ENCODE results near the gene CR1L. TPM values are rescaled to one million over a fixed set of nuclear protein-coding genes. Genes with fewer than 3 reads are reported as not detected.
A peak's percentile ranks its signal among the peaks of the same experiment; 100 is the strongest.

CR1L gene
- total and polyA plus RNA-seq, 7 donors = 0.05 TPM; not detected in 6

DNA sequence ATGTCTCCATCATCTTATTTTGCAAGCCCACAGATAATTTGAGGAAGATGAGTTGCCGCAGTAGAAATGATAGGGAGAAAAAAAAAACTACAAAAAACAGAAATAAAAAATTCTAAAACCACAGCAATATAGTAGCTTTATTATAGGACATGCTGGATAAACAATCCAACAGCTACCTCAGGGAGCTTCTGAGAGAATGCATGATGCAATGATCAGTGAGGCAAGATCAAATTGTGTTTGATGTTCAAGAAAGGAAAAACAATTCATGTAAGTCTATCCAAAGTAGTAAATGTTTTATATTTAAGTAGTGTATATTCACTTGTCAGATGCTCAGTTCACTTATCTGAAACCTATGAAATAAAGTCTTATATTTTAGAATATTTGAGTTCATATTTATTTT, 6.7 kb downstream of the CR1L start:
- intact Hi-C loops (cut with DNase I) = loop anchor here in 1 of 2 donors (10.0 kb wide), 1 partner anchor 143 kb away; no protein-coding TSS in a partner anchor
- 89 to 97% (median 96%) methylated on average over 1 of the region's 1 CpG for WGBS, 3 donors
- DNase-seq (no peak), ATAC-seq (no peak)
- no peak for TF ChIP-seq CTCF (IDR thresholded peaks at IDR 0.05)
- Histone ChIP-seq H3K27me3 (ENCODE audit: insufficient read depth in 3 of 3, low read length in 2 of 3) (peaks cover 0 to 16% (median 2%) of the 10 kb centered on the region in 3 donors), H3K4me1 (no peaks in the 10 kb centered on the region), H3K4me3 (no peak overlapping the region), H3K9me3 (no peaks in the 10 kb centered on the region), H3K27ac (no peak overlapping the region), H3K36me3 (ENCODE audit: insufficient read depth in 1 of 2, low read depth in 1 of 2) (no peaks in the 10 kb centered on the region)

GRCh38 chr1:207654320-207654719, 9.4 kb downstream of the CR1L start:
- Histone ChIP-seq H3K36me3 (ENCODE audit: insufficient read depth in 1 of 2, low read depth in 1 of 2) (no peaks in the 10 kb centered on the region), H3K27me3 (ENCODE audit: insufficient read depth in 3 of 3, low read length in 2 of 3) (peaks cover 0 to 2% (median 0%) of the 10 kb centered on the region in 3 donors), H3K4me1 (no peaks in the 10 kb centered on the region), H3K4me3 (no peak overlapping the region), H3K27ac (no peak overlapping the region), H3K9me3 (no peaks in the 10 kb centered on the region)
- peak; percentile 16 for TF ChIP-seq CTCF (IDR thresholded peaks at IDR 0.05)
- WGBS, 3 donors = 51 to 54% (median 52%) methylated on average over 2 of the region's 2 CpGs
- intact Hi-C loops (cut with DNase I) = loop anchor here in 1 of 2 donors (10.0 kb wide), 1 partner anchor 140 kb away; no protein-coding TSS in a partner anchor
- ATAC-seq = no peak
- no peak for DNase-seq

DNA sequence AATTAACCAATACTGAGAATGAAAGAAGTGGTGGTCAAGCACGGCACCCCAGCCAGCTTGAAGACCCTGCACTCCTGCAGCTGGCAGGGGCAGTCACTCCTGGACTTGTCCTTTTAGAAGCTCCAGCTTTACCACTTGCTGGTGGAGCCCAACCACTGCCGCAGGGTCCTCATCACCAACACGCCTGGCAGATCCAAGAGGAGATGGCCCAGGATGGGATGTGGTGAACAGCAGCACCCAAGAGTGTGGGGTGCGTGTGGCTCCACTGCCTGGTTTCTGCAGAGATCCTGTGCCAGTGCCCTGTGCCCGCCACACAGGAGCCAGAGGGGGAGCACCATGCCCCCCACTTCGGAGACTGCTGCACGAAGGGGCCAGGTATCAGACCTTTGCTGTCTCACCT, 13.5 kb downstream of the CR1L start:
- no peak for TF ChIP-seq CTCF (IDR thresholded peaks at IDR 0.05)
- intact Hi-C loops (cut with DNase I) = loop anchor here in 1 of 2 donors (10.0 kb wide), 1 partner anchor 136 kb away; no protein-coding TSS in a partner anchor
- H3K27me3 ChIP-seq (ENCODE audit: insufficient read depth in 3 of 3, low read length in 2 of 3) = peaks cover 0 to 2% (median 0%) of the 10 kb centered on the region in 3 donors
- no peaks in the 10 kb centered on the region for H3K36me3 ChIP-seq (ENCODE audit: insufficient read depth in 1 of 2, low read depth in 1 of 2)
- ATAC-seq (no peak), DNase-seq (no peak)
- no peaks in the 10 kb centered on the region for H3K4me1 ChIP-seq
- WGBS, 3 donors = 77 to 80% (median 78%) methylated on average over 7 of the region's 7 CpGs
- no peak overlapping the region for H3K4me3 ChIP-seq
- no peaks in the 10 kb centered on the region for H3K9me3 ChIP-seq
- no peak overlapping the region for H3K27ac ChIP-seq

GRCh38 chr1:207658904-207659485, 14.1 kb downstream of the CR1L start:
- 78 to 83% (median 83%) methylated on average over 9 of the region's 9 CpGs for WGBS, 3 donors
- no peaks in the 10 kb centered on the region for H3K9me3 ChIP-seq
- no peak overlapping the region for H3K4me3 ChIP-seq
- intact Hi-C loops (cut with DNase I) = loop anchor here in 1 of 2 donors (10.0 kb wide), 1 partner anchor 136 kb away; no protein-coding TSS in a partner anchor
- DNase-seq = no peak
- no peak for TF ChIP-seq CTCF (IDR thresholded peaks at IDR 0.05)
- no peaks in the 10 kb centered on the region for H3K4me1 ChIP-seq
- no peaks in the 10 kb centered on the region for H3K36me3 ChIP-seq (ENCODE audit: insufficient read depth in 1 of 2, low read depth in 1 of 2)
- no peak overlapping the region for H3K27ac ChIP-seq
- no peak for ATAC-seq
- H3K27me3 ChIP-seq (ENCODE audit: insufficient read depth in 3 of 3, low read length in 2 of 3) = peaks cover 0 to 2% (median 0%) of the 10 kb centered on the region in 3 donors

Measured in psoas muscle (tissue), 8 donors.